HCT116 (cell line): ENCODE data around the gene RUNX1. TPM values are rescaled to one million over a fixed set of nuclear protein-coding genes. Genes with fewer than 3 reads are reported as not detected.

Source experiments
- ATAC-seq: fragments of 200-7000 bp; cut with Tn5 transposase; 2 replicates; pipeline ENCODE4 v1.9.1; 2020; ENCODE audit warnings: mild to moderate bottlenecking, moderate library complexity
- BruUV-seq: library from RNA; stranded (reverse); fragments of 400-500 nt; replicated peaks from 2 replicates; lab custom pipeline; 2021; lab: Mats Ljungman, UMichigan
- CTCF ChIA-PET: fragments of 300-600 bp; sonication (Branson Sonifier 250); formaldehyde crosslinking; loops from one replicate; lab custom pipeline; 2021; ENCODE audit warnings: antibody characterized with exemption; lab: Charles Lee
- POLR2A ChIA-PET: fragments of 300-600, 350-600 bp; sonication (Branson Sonifier 250); formaldehyde crosslinking; loops from one replicate; lab custom pipeline; 2021; ENCODE audit warnings: antibody characterized with exemption; lab: Charles Lee
- RAD21 ChIA-PET, 2 experiments: fragments of 300-600 bp; sonication (Branson Sonifier 250); formaldehyde crosslinking; loops; one replicate each; lab custom pipeline; 2023; ENCODE audit warnings: low total read pairs in 2 of 2; ENCODE audit not compliant: uncharacterized antibody in 2 of 2, unreplicated experiment in 2 of 2, low non-redundant PET in 1 of 2; lab: Charles Lee
- DNase-seq: peaks from one replicate; pipeline ENCODE4 v3.0.0-alpha.2; 2010; ENCODE audit warnings: low read depth, low spot score
- H2AFZ ChIP-seq: fragments of 200-600 bp; shearing (Covaris generic), sonication (generic); 2 replicates; pipeline ENCODE4 v1.6.1; 2017; ENCODE audit warnings: low read depth, mixed run types, mixed read lengths, antibody characterized with exemption, low read length; ENCODE audit not compliant: poor library complexity, severe bottlenecking
- H3K27ac ChIP-seq: 2 replicates; pipeline ENCODE4 v1.5.1; 2012; ENCODE audit warnings: low read depth, low read length
- H3K27me3 ChIP-seq: fragments of 200-600 bp; sonication (generic); 2 replicates; pipeline ENCODE4 v1.6.1; 2016; ENCODE audit warnings: mixed run types, low read length, mixed read lengths; ENCODE audit not compliant: insufficient read depth
- H3K36me3 ChIP-seq, 2 experiments: fragments of 200-500 bp in 1 of 2; fragments of 200-600 bp in 1 of 2; sonication (Bioruptor generic) in 1 of 2; sonication (generic) in 1 of 2; 2 replicates each; pipeline versions ENCODE4 v1.5.1 to v1.6.1; 2014 to 2016; ENCODE audit warnings: low read length in 2 of 2, inconsistent platforms in 1 of 2, mixed read lengths in 1 of 2, mixed run types in 1 of 2; ENCODE audit not compliant: insufficient read depth in 2 of 2, control insufficient read depth in 1 of 2
- H3K4me1 ChIP-seq, 2 experiments: fragments of 200-600 bp in 1 of 2; sonication (generic) in 1 of 2; 2 replicates each; pipeline versions ENCODE4 v1.5.1 to v1.6.1; 2012 to 2017; ENCODE audit warnings: low read length in 2 of 2, inconsistent platforms in 1 of 2, mild to moderate bottlenecking in 1 of 2, mixed read lengths in 1 of 2, mixed run types in 1 of 2, moderate library complexity in 1 of 2; ENCODE audit not compliant: insufficient read depth in 2 of 2, control insufficient read depth in 1 of 2
- H3K4me2 ChIP-seq: fragments of 200-600 bp; sonication (generic); 2 replicates; pipeline ENCODE4 v1.6.1; 2017; ENCODE audit warnings: mixed run types, low read length, mixed read lengths
- H3K4me3 ChIP-seq, 2 experiments: fragments of 200-600 bp in 1 of 2; sonication (generic) in 1 of 2; replicated peaks in 1 of 2; 2 replicates each; pipeline ENCODE4 v1.5.1; 2011 to 2016; ENCODE audit warnings: low read length in 2 of 2, control low read depth in 1 of 2, low read depth in 1 of 2, mild to moderate bottlenecking in 1 of 2, mixed read lengths in 1 of 2, mixed run types in 1 of 2
- H3K79me2 ChIP-seq: fragments of 200-600 bp; sonication (generic); 2 replicates; pipeline ENCODE4 v1.6.1; 2017; ENCODE audit warnings: mild to moderate bottlenecking, mixed run types, low read length, moderate library complexity, mixed read lengths; ENCODE audit not compliant: insufficient read depth
- H3K9ac ChIP-seq: fragments of 200-600 bp; sonication (generic); 2 replicates; pipeline ENCODE4 v1.6.1; 2016; ENCODE audit warnings: low read length, mixed read lengths
- H3K9me2 ChIP-seq: fragments of 200-600 bp; sonication (generic), shearing (Covaris generic); 2 replicates; pipeline ENCODE4 v1.6.1; 2017; ENCODE audit warnings: mixed run types, mild to moderate bottlenecking, moderate library complexity; ENCODE audit not compliant: insufficient read depth
- H3K9me3 ChIP-seq, 2 experiments: fragments of 200-500 bp in 1 of 2; fragments of 200-600 bp in 1 of 2; sonication (Bioruptor generic) in 1 of 2; sonication (generic) in 1 of 2; 2 replicates each; pipeline ENCODE4 v1.6.1; 2014 to 2017; ENCODE audit warnings: low read length in 2 of 2, mixed read lengths in 2 of 2, inconsistent platforms in 1 of 2, low read depth in 1 of 2, mild to moderate bottlenecking in 1 of 2, mixed run types in 1 of 2, moderate library complexity in 1 of 2; ENCODE audit not compliant: control insufficient read depth in 1 of 2, insufficient read depth in 1 of 2
- H4K20me1 ChIP-seq: fragments of 200-600 bp; sonication (generic), shearing (Covaris generic); 2 replicates; pipeline ENCODE4 v1.6.1; 2017; ENCODE audit warnings: mixed run types, mild to moderate bottlenecking, moderate library complexity; ENCODE audit not compliant: insufficient read depth
- ATF3 ChIP-seq: IDR thresholded peaks from 2 replicates; pipeline ENCODE4 v1.6.1; 2012
- ELF1 ChIP-seq: IDR thresholded peaks from 2 replicates; pipeline ENCODE4 v1.6.1; 2012; ENCODE audit warnings: low read depth, borderline replicate concordance
- EZH2 ChIP-seq: fragments of 200-600 bp; sonication (generic); IDR thresholded peaks from 2 replicates; pipeline ENCODE4 v1.6.1; 2017; ENCODE audit warnings: antibody characterized with exemption, mixed run types
- SIN3A ChIP-seq: IDR thresholded peaks from 2 replicates; pipeline ENCODE4 v1.6.1; 2012; ENCODE audit warnings: low read depth
- SP1 ChIP-seq: IDR thresholded peaks from 2 replicates; pipeline ENCODE4 v1.6.1; 2012; ENCODE audit warnings: low read depth
- TCF7L2 ChIP-seq: IDR thresholded peaks from 2 replicates; pipeline ENCODE4 v1.7.0; 2011; ENCODE audit warnings: borderline replicate concordance, inconsistent platforms; ENCODE audit not compliant: insufficient read depth, insufficient read length; ENCODE audit errors: extremely low read depth
- ZBTB33 ChIP-seq: IDR thresholded peaks from 2 replicates; pipeline ENCODE4 v1.6.1; 2011; ENCODE audit warnings: mild to moderate bottlenecking, low read length, moderate library complexity; ENCODE audit not compliant: insufficient replicate concordance; ENCODE audit errors: extremely low read depth
- ZFX ChIP-seq: fragments of 450-650 bp; IDR thresholded peaks from 2 replicates; pipeline ENCODE4 v1.6.1; 2017
- intact Hi-C: fragments of 100-400 bp; cut with micrococcal nuclease; formaldehyde crosslinking; loops from 2 replicates; pipeline ENCODE4 v1.10.0; 2022
- total RNA-seq: library from RNA; stranded (reverse); gene quantifications from one replicate; pipeline ENCODE4 v1.2.1, GENCODE V29; 2021; ENCODE audit not compliant: unreplicated experiment

RUNX1 gene
- total RNA-seq, 1 experiment from 2014 or later, result 33.5 TPM

DNA sequence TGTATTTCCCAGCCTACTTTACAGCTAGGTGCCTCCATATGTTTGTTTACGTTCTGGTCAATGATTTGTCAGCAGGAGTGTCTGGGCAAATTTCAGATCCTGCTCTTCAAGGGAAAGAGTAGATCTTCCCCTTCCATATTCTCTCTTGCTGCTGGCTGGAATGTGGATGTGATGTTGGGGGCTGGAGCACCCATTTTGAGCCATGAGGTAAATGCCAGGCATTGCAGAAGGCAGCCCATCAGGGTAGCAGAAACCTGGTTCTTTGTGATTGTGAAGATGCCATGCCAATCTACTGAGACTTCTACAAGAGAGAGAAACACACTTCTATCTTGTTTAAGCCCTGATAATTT, 25.1 kb downstream of the RUNX1 start:
- H3K27ac ChIP-seq, result no peak overlapping the region
- no peaks in the 10 kb centered on the region for H3K27me3 ChIP-seq
- no peak overlapping the region for H2AFZ ChIP-seq
- CTCF ChIA-PET, result no interaction called here
- POLR2A ChIA-PET, result no interaction called here
- intact Hi-C loops, result no loop called here
- no peaks in the 10 kb centered on the region for H4K20me1 ChIP-seq
- peaks cover 3 to 8% of the 10 kb centered on the region in 2 experiments; a peak in 2 of 4 replicates for H3K4me1 ChIP-seq
- H3K9me2 ChIP-seq, result no peaks in the 10 kb centered on the region
- H3K79me2 ChIP-seq, result no peaks in the 10 kb centered on the region
- no peak overlapping the region for H3K9ac ChIP-seq
- no TSS peak for BruUV-seq
- H3K4me2 ChIP-seq, result no peak overlapping the region
- H3K9me3 ChIP-seq, result no peaks in the 10 kb centered on the region
- ATAC-seq, result no peak
- no peak for TF ChIP-seq ZFX
- TF ChIP-seq EZH2, result no peak
- TF ChIP-seq ZBTB33, result no peak
- no peak for TF ChIP-seq ATF3
- TF ChIP-seq ELF1, result no peak
- TF ChIP-seq TCF7L2, result no peak
- no peak for TF ChIP-seq SIN3A
- TF ChIP-seq SP1, result no peak
- H3K36me3 ChIP-seq, result no peaks in the 10 kb centered on the region
- RAD21 ChIA-PET, result no interaction called here
- no peak for DNase-seq
- H3K4me3 ChIP-seq, result no peak overlapping the region
